Measurements from ENCODE around the gene PCBP3.
"Not testable (repeated sequence)": the region's sequence is repeated elsewhere in the genome, so short reads cannot be mapped to it uniquely, and the experiment has no call there.

Gene PCBP3

DNA sequence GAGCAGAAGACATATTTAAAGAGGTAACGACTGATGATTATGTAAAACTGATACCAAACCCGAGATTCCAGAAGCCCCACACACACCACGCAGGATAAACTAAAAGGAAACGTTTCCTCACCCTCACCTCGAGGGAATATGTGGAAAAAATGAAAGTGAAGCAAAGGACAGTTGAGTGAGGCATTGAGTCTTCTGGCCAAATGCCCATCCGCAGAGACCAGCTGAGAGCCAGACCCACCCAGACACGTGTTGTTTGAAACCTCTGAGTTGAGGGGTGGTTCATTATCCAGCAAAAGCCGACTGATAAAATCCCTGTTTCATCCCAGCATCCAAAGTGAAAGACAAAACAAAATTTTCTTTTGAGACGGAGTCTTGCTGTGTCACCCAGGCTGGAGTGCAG lies 29.6 kb upstream of the PCBP3 start:
- DNase-seq, result no peak

DNA sequence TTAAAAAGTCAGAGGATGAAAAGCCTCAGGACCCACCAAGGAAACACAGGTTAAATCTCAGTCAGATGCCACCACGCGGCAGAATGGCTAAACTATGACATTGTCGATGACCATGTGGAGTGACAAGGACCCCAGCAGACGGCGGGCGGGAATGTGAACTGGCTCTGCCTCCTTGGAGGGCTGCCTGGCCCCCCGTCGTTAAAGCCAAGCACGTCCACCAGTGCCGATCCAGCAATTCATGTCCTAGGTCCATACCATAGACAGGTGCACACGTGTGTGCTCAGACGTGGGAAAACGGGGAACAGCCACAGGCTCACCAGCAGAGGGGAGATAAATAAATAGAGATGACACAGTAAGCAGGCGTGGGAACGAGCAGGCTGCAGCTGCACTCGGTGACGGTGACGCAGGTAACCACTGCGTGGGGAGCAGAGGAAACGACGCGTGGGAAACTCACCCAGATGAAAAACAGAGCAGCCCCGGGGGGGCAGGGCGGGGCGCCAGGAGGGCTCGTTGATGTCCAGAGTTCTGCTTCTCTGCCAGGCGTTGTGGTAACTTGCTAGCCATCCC lies 28.3 kb upstream of the PCBP3 start:
- no peak for DNase-seq

DNA sequence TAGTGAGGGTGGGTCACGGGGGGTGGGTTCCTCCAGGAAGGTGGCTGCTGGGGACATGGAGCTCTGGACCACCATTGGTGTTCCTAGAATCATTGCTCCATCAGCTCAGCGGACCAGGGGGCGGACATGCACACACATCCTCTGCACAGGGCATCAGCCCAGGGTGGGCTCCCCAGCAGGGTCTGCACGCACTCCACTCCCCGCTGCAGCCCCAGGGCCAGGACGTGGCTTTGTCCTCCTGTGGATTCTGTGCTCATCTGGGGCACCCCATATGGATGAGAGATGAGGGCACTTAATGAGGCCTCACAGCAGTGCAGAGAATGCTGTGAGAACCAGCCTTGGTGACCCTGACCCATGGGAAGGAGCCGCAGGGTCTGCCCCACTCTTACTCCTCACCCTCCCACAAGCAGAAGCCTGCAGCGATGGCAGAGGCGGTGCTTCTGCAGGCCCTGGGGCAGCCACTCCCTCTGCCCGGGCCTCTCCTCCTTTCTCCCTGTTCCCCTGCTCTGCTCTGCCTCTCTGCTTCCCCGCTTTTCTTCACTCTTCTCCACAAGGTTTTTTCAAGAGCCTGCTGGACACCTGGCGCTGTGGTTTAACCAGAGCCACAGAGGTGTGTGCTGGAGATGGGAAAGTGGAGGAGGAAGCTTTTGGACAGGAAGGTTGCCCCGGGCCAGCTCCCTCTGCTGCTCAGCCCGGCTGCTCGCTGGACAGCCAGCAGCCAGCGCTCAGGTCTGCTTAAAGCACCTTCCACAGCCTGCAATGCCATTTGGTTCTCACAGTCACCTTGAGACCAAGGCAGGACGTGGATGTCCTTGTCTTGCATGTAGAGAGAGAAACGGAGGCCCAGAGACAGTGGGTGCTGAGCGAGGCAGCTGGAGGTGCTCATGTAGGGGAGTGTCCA lies 26.3 kb upstream of the PCBP3 start:
- DNase-seq, result peak; percentile 27

DNA sequence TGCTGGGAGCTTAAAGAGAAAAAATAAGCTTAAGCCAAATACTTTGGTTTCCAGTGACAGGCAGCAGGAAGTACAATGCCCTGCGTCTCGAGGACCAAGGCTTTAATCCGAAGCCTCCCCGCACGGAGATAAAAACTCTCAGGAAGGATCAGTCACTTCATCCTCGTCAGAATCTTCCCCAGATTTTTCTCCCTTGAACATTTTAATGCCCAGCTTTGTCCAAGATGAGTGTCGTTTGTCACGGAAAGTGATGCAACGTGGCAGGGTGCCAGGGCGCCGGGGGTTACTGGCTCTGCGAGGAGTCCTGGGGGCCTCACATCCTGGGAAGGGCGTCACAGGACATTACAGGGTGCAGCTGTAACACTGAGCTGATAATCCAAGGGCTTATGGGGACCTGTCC lies 25.2 kb upstream of the PCBP3 start:
- DNase-seq, result no peak

DNA sequence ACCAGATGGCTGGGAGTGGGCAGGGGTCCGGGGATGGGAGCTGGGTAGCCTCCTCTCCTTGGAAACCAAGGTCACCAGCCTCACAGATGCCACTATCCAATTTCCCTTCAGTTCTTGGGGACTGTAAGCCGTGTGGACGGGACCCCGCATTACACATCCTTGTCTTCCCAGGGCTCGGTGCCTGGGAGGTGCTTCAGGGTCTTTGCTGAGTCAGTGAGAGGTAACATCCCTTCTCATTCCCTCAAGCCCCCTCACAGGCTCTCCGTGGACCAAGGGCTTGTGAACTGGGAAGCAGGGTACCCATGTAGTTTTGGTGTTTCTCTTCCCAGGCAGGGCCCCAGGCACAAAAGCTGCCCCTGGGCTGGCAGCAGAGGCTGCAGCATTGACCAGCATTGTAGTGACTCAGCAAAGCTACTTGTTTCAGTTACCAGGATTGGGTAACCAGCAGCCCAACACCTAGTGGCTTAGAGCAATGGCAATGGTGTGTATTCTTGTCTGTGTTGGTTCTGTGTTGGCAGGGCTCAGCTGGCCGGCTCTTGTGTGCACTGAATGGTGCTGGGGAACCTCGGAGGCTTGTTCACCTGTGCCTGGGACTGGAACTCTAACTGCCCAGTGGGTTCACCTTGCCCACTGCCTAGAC lies 24.6 kb upstream of the PCBP3 start:
- DNase-seq, result no peak

DNA sequence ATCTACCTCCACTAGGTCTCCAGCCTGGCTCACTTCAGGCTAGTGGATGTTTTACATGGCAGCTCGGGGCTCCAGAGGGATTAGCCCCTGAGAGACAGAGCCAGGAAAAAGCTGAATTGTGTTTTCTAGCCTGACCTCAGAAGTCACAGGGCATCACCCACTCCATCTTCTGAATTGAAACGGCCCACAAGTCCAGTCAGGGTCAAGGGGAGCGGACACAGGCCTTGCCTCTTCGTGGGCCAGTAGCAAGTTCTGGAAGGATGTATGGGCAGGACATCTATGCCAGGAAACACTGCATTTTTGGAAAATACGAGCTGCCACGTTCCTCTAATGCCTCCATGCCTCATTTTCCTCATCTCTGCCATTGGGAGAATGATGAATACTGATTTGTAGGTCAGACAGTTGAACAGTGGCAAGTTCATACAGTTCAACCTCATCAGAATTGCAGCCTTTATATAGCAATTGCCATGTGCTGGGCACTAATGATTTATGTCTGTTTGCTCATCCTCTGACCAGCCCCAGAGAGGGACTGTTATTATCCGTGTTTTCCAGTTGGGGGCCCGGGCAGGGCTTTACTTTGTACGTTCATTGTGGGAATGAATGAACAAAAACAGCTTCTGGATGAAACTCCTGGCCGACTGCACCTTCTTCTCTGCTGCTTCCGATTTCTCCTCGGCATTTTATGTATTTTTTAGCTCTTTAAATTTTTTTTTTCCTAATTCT lies 23.2 kb upstream of the PCBP3 start:
- no peak for DNase-seq

DNA sequence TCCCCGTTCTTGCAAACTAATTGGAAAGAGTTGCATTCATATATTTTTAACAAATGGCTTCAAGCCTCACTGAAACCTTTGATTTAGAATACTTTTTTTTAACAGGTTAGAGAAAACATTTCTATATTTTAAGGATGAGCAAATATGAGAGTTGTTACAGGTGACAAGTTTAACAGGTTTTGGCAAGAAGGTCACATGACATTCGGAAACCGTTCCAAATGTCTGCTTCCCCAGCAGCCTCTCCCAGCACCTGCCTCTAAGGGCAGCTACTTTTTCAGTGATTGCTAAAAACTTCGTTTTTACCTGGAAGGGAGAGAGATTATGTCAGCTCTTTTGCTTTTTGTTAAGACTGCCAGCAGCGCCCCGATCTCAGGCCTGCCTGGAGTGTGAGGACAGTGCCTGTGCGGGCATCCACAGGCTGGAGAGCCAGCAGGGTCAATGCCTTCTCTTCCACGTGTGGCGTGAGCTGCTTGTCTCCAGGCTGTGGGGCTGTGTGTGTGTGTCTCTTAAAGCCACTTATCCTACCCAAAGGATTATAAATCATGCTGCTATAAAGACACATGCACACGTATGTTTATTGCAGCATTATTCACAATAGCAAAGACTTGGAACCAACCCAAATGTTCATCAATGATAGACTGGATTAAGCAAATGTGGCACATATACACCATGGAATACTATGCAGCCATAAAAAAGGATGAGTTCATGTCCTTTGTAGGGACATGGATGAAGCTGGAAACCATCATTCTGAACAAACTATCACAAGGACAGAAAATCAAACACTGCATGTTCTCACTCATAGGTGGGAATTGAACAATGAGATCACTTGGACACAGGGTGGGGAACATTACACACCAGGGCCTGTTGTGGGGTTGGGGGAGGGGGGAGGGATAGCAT lies 21.8 kb upstream of the PCBP3 start:
- not testable (repeated sequence) for DNase-seq

DNA sequence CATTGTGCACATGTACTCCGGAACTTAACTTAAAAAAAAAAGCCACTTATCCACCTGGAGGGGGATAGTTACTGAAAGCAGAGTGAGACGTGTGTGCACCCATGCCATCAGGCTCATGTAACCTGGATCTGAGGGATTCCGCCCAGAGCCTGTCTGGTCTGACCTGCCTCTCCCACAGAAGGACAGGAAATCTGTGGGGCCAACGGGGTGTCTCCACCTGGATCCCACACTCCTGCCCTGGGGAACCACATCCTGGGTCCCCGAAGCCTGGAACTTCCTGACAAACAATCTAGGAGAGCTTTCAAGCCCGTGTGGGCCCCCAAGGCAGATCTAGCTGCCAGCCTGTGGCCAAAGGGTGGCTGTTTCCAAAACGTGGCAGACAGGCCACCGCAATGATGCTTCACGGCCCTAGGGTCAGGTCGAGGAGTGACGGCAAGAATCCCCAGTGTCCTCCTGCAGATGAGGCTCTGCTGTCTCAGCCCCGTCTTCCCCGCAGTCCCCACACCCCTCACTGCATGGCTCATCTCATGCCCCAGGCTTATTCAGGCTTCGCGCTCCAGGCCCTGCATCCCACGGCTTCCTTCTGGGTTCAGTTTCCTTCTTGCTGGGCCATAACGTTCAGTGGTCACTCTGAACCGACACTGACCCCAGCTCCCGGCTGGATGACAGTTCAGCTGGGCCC lies 21.0 kb upstream of the PCBP3 start:
- DNase-seq, result no peak

DNA sequence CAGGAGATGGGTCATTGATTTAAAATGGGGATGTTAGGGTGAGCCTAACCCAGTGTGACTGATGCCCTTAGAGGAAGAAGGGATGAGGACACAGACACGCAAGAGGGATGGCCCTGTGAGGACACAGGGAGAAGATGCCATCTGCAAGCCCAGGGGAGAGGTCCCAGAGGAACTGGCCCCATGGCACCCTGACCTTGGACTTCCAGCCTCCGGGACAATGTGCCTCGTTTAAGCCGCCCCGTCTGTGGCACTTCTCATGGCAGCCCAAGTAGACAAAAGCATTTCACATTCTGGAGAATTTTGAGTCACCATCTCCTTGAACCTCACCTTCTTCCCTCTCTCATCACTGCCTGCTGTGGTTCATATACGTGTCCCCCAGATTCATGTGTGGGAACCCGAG lies 20.1 kb upstream of the PCBP3 start:
- no peak for DNase-seq

DNA sequence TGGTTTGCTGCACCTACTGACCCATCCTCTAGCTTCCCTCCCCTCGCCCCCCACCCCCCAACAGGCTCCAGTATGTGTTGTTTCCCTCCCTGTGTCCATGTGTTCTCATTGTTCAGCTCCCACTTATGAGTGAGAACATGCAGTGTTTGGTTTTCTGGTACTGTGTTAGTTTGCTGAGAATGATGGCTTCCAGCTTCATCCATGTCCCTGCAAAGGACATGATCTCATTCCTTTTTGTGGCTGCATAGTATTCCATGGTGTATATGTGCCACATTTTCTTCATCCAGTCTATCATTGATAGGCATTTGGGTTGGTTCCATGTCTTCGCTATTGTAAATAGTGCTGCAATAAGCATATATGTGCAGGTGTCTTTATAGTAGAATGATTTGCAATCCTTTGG lies 17.4 kb upstream of the PCBP3 start:
- DNase-seq, result not testable (repeated sequence)

DNA sequence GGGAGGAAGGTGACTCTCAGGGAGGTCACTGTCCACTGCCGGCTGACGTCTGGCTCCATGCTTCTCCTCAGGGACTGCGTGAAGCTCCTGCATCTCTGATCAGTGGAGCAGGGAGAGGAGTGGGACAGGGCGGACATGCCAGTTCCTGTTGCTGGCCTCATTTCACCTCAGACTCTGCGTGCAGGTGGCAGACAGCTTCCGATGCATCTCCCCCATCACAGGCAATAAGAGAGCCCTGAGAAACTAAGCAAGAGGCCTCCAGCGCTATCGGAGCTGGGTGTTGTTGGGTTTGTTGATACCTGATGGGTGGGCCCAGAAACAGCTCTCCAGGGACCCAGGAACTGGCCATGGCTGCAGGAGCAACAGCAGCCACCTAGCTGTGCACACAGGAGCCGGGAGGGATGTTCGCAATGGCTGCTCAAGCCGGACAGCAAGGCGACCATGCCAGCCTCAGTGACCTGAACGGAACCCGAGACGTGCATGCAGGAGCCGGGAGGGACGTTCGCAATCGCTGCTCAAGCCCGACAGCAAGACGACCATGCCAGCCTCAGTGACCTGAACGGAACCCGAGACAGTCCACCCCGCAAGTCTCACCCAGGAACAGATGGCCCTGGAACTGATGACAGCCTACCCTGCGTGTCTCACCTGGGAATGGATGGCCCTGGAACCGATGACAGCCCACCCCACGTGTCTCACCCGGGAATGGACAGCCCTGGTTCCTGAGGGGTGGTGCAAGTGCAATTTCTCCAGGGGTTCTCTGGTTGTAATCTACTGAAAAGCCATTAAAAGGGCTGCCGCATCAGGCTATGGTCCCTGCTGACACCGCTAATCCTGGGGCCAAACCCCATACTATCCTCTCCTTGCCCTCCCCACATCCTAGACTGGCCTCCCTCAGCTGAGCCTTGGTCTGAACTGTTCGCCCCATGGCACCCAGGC lies 14.2 kb upstream of the PCBP3 start:
- no peak for DNase-seq

DNA sequence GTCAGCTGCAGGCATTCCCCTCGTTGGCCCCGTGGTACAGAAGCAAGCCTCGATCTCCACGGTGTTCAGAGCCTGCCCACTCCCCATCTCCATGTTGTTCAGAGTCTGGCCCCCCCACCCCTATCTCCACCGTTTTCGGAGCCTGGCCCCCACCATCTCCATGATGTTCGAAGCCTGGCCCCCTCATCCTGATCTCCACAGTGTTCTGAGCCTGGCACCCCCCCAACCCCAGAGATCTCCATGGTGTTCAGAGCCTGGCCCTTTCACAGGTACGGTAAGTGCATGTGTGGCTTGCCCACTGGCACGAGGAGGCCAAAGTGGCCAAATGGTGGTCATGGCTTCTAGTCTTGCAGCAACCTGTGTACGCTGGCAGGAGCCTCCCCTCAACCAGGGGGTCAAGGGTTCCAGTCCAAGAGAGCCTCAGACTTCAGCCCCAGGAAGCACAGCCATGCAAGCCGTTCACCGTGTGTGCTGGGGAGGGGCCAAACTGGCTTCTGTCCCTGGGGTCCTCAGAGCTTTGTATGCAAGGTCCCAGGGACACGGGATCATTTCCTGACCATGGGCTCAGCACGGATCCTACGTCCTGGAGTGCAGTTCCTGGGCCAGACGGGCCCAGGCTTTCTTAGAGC lies 13.3 kb upstream of the PCBP3 start:
- no peak for DNase-seq

DNA sequence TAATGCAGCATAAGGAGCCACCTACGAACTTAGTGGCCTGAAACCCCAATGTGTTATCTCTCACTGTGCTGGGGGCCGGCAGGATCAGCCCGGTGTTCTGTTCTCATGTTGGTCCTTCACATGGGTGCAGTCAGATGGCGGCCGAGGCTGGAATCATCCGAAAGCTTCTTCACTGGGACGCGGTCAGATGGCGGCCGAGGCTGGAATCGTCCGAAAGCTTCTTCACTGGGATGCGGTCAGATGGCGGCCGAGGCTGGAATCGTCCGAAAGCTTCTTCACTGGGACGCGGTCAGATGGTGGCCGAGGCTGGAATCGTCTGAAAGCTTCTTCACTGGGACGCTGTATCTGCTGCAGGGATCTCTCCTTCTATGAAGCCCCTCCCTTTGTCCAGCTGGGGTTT lies 12.6 kb upstream of the PCBP3 start:
- DNase-seq, result no peak

DNA sequence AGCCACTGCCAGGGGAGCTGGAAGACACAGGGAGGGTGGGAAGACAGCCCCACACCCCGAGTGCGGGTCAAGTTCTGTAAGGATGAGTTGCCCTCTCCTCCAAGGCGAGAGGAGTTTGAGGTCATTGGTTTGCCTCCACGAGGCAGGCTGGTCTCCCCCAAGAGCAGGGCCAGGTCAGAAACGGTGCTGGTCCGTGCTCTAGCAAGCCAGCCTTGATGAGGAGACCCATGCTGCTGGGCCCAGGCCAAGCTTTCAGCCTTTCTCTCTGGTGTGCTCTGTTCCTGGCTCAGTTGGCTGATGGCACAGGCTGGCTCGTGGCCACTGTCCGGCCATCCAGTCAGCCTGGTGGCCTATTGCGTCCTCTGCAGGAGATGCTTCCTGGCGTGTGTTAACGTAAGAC lies 12.0 kb upstream of the PCBP3 start:
- DNase-seq, result no peak

DNA sequence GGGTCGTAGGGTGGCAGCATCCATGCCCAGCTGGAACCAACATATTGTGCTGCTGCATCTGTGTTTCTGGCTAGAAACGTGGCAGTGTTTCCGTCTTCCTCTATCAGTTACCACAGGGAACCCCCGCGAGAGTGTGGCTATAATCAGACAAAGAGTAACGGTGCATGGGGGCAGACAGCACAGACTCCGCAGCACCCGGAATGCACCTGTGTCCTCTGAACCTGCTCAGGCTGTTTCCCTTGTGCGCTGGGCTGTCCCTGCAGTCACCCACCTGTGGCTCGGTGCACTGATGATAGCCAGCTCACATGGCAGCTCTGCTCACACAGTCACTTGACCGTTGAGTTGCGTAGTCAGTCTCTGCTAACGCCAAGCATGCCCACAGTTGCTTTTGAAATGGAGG lies 11.4 kb upstream of the PCBP3 start:
- DNase-seq, result no peak

DNA sequence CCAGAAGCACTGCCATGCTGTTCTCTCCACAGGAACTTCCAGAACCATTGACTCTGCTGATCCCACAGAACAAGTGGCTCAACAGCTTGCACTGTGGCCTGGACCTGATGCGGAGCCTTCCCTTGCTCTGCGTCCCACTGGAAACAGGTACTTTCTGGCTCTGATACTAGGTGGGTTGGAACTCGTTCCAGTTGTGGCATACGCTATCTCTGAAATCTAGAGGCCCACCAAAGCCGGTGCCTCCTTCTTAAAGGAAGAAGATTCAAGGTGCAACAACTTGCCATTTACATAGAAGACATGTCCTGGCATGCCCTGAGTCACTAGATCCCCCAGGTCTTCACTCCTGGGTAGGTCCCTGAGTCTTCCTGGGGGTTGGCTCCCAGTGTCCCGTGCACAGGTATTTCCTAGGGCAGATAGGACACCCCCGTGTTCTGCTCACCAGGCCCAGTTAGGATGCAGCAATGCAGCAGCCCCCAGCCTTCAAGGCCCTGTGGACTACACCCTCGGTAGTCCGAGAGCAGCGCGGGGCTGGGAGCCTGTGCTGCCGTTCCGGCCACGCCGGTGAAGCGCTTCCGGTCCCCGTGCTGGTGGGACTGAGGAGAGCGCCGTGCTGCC lies 10.8 kb upstream of the PCBP3 start:
- no peak for DNase-seq

DNA sequence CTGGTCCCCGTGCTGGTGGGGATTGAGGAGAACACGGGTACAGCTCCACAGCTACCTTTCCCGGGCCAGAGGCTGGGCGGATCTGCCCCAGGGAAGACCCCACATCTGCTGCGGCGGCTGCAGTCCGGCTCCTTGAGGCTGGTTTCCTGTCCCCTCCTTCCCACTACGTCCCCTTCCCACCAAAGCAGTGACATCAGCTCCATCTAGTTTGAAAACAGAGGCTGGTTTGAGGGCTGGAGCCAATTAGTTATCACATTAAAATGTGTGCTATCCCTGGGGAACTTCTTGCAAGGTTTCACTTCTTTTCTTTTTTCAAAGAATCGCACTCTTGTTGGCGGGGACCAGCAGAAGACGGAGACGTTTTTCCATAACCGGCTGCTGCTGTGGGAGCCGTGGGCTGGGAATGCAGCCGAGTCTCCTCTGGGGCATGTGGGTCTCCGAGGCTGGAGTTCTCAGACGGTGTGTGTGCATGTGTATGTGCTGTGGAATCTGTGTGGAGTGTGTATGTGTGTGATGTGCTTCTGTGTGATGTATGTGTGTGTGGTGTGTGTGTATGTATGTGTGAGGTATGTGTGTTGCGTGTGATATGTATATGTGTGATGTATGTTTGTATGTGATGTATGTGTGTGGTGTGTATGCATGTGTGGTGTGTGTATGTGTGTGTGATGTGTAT lies 8.9 kb upstream of the PCBP3 start:
- no peak for DNase-seq

DNA sequence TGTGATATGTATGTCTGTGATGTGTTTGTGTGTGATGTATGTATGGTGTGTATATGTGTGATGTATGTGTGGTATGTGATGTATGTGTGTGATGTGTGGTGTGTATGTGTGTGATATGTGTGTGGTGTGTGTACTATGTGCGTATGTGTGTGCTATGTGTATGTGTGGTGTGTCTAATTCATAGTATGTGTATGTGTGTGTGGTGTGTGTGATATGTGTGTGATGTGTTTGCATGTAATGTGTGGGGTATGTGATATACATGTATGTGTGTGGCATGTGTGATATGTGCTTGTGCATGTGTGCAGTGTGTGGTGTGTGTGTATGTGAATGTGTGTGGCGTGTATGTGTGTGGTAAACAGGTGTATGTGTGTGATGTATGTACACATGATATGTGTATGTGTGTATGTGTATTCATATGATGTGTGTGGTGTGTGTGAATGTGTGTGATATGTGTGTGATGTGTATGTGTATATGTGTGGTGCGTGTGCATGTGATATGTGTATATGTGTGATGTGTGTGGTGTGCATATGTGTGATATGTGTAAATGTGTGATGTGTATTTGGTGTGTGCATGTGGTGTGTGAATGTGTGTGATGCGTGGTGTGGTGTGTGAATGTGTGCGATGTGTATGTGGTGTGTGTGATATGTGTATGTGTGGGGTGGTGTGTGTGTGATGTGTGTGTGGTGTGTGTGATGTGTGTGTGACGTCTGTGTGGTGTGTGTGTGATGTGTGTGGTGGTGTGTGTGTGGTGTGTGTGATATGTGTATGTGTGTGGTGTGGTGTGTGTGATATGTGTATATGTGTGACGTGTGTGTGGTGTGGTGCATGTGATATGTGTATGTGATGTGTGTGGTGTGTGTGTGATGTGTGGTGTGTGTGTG lies 8.0 kb upstream of the PCBP3 start:
- no peak for DNase-seq

All from DMS79 (cell line).